GM12891 (cell line): ENCODE measurements around the gene TRIAP1.

Source experiments
- POLR2A ChIP-seq: IDR thresholded peaks from 2 replicates; pipeline ENCODE4 v1.6.1; 2011; ENCODE audit warnings: low read depth, low read length, control low read depth
- POLR2AphosphoS5 ChIP-seq: IDR thresholded peaks from 2 replicates; pipeline ENCODE4 v1.6.1; 2011; ENCODE audit warnings: low read depth, low read length, control low read depth
- SPI1 ChIP-seq: IDR thresholded peaks from 2 replicates; pipeline ENCODE4 v1.6.1; 2011; ENCODE audit warnings: low read depth, low read length, control low read depth
- TAF1 ChIP-seq: IDR thresholded peaks from 2 replicates; pipeline ENCODE4 v1.6.1; 2011; ENCODE audit warnings: low read depth, low read length, control low read depth

GRCh38 chr12:120475643-120476042, 29.5 kb upstream of the TRIAP1 start:
- TF ChIP-seq POLR2A, result no peak
- TF ChIP-seq POLR2AphosphoS5, result no peak
- TF ChIP-seq SPI1, result no peak
- TF ChIP-seq TAF1, result no peak
